GM23338 (cell line): ENCODE data around the gene UBXN7. TPM values are rescaled to one million over a fixed set of nuclear protein-coding genes. Genes with fewer than 3 reads are reported as not detected.
"Not testable (repeated sequence)": the region's sequence is repeated elsewhere in the genome, so short reads cannot be mapped to it uniquely, and the experiment has no call there.

Source experiments
- ATAC-seq: fragments of 200-7000 bp; cut with Tn5 transposase; 3 replicates; pipeline ENCODE4 v1.9.1; 2020
- DNase-seq: peaks from one replicate; pipeline ENCODE4 v3.0.0-alpha.2; 2015; ENCODE audit warnings: low spot score
- H2AFZ ChIP-seq: fragments of 200-600 bp; sonication (generic); 2 replicates; pipeline ENCODE4 v1.8.0; 2016; ENCODE audit warnings: antibody characterized with exemption, mild to moderate bottlenecking, moderate library complexity
- H3F3A ChIP-seq: fragments of 200-600 bp; sonication (generic); replicated peaks from 2 replicates; pipeline ENCODE4 v1.8.0; 2017; ENCODE audit warnings: antibody characterized with exemption, mixed run types, low read depth
- H3K27ac ChIP-seq: fragments of 200-600 bp; sonication (generic); 2 replicates; pipeline ENCODE4 v1.6.1; 2016; ENCODE audit warnings: low read depth
- H3K27me3 ChIP-seq: fragments of 200-600 bp; sonication (generic); 2 replicates; pipeline ENCODE4 v1.8.0; 2016; ENCODE audit warnings: mild to moderate bottlenecking, mixed run types, moderate library complexity; ENCODE audit not compliant: insufficient read depth
- H3K36me3 ChIP-seq: fragments of 200-600 bp; sonication (generic); 2 replicates; pipeline ENCODE4 v1.8.0; 2016; ENCODE audit warnings: mild to moderate bottlenecking; ENCODE audit not compliant: insufficient read depth
- H3K4me1 ChIP-seq: fragments of 200-600 bp; sonication (generic); 2 replicates; pipeline ENCODE4 v1.8.0; 2016; ENCODE audit warnings: mild to moderate bottlenecking, moderate library complexity; ENCODE audit not compliant: insufficient read depth
- H3K4me2 ChIP-seq: fragments of 200-600 bp; sonication (generic); 2 replicates; pipeline ENCODE4 v1.7.1; 2017; ENCODE audit warnings: mixed run types
- H3K4me3 ChIP-seq: fragments of 200-600 bp; sonication (generic); 2 replicates; pipeline ENCODE4 v1.6.1; 2016; ENCODE audit warnings: mixed run types
- H3K79me2 ChIP-seq: fragments of 200-600 bp; sonication (generic); replicated peaks from 2 replicates; pipeline ENCODE4 v1.8.0; 2017; ENCODE audit warnings: mild to moderate bottlenecking; ENCODE audit not compliant: insufficient read depth
- H3K9me2 ChIP-seq: fragments of 200-600 bp; sonication (generic); 2 replicates; pipeline ENCODE4 v1.8.0; 2017; ENCODE audit not compliant: insufficient read depth
- H4K20me1 ChIP-seq: fragments of 200-600 bp; sonication (generic); replicated peaks from 2 replicates; pipeline ENCODE4 v1.8.0; 2017; ENCODE audit warnings: mild to moderate bottlenecking; ENCODE audit not compliant: insufficient read depth
- H3K27ac Mint-ChIP-seq: 2 replicates; pipeline ENCODE4 v1.8.0; 2020; ENCODE audit warnings: inconsistent platforms, mild to moderate bottlenecking, moderate library complexity, mixed read lengths
- H3K27me3 Mint-ChIP-seq: 3 replicates; pipeline ENCODE4 v1.8.0; 2022; ENCODE audit warnings: low read depth, mild to moderate bottlenecking, moderate library complexity, mixed read lengths, inconsistent platforms; ENCODE audit not compliant: insufficient read depth, poor library complexity
- H3K36me3 Mint-ChIP-seq: 3 replicates; pipeline ENCODE4 v1.8.0; 2021; ENCODE audit warnings: low read depth, mild to moderate bottlenecking, inconsistent platforms, moderate library complexity, mixed read lengths
- H3K4me1 Mint-ChIP-seq: 3 replicates; pipeline ENCODE4 v1.8.0; 2020; ENCODE audit warnings: mild to moderate bottlenecking, inconsistent platforms, mixed read lengths
- H3K4me3 Mint-ChIP-seq: 3 replicates; pipeline ENCODE4 v1.8.0; 2021; ENCODE audit warnings: moderate library complexity, mild to moderate bottlenecking, inconsistent platforms, mixed read lengths
- H3K9me3 Mint-ChIP-seq: 3 replicates; pipeline ENCODE4 v1.8.0; 2020; ENCODE audit warnings: moderate library complexity, mild to moderate bottlenecking, inconsistent platforms, mixed read lengths
- CREB1 ChIP-seq: fragments of 250-450 bp; sonication (Bioruptor Pico); IDR thresholded peaks from 2 replicates; pipeline ENCODE4 v1.5.0; 2020; ENCODE audit warnings: low read depth, mild to moderate bottlenecking, moderate library complexity
- EZH2 ChIP-seq: fragments of 200-600 bp; sonication (generic); IDR thresholded peaks from one replicate; pipeline ENCODE4 v1.8.0; 2017; ENCODE audit warnings: antibody characterized with exemption, mild to moderate bottlenecking, low read depth; ENCODE audit not compliant: unreplicated experiment
- JUNB ChIP-seq: IDR thresholded peaks from one replicate; pipeline ENCODE4 v1.6.1; 2016; ENCODE audit warnings: antibody characterized with exemption; ENCODE audit not compliant: unreplicated experiment
- polyA plus RNA-seq: library from polyadenylated mRNA; unstranded; fragments of >200 nt; fragmentation: Nextera tagmentation; extraction: Ambion mirVana; gene quantifications from 2 replicates; pipeline ENCODE4 v1.2.1, GENCODE V29; 2016
- total RNA-seq: library from RNA; depleted of rRNA; stranded (reverse); fragments of >200 nt; shearing (Covaris generic); gene quantifications from 2 replicates; pipeline ENCODE4 v1.2.3, GENCODE V29; 2014
- TF ChIP-seq, protein P1 (sequence below): fragments of 250-450 bp; sonication (Bioruptor Pico); IDR thresholded peaks from 2 replicates; pipeline ENCODE4 v1.5.0; 2020; ENCODE audit warnings: mild to moderate bottlenecking, moderate library complexity
- TF ChIP-seq, protein P2 (sequence below): IDR thresholded peaks from one replicate; pipeline ENCODE4 v1.6.1; 2018; ENCODE audit warnings: antibody characterized with exemption; ENCODE audit not compliant: unreplicated experiment

Gene UBXN7
- total and polyA plus RNA-seq, 2 experiments from 2014 or later, result 37.9 to 46.2 TPM

DNA sequence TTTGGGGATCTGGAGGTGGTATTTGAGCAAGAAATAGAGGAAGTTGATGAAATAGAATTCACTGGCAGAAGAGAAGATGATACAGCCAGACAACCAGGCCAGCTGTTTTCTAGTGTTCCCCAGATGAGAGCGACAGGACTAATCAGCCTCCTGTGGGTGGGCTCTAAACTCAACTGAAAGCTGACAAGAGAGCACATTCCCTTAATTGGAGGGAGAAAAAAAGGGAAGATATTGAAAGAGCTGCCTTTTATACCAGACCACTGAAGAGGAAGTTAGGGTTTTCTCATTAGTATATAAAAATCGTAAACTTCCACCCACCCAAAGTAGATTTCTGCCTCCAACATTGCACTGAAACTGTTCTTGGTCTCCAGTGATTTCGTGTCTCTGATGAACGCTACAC, 87.6 kb downstream of the UBXN7 start (continued):
- TF ChIP-seq, protein P1, sequence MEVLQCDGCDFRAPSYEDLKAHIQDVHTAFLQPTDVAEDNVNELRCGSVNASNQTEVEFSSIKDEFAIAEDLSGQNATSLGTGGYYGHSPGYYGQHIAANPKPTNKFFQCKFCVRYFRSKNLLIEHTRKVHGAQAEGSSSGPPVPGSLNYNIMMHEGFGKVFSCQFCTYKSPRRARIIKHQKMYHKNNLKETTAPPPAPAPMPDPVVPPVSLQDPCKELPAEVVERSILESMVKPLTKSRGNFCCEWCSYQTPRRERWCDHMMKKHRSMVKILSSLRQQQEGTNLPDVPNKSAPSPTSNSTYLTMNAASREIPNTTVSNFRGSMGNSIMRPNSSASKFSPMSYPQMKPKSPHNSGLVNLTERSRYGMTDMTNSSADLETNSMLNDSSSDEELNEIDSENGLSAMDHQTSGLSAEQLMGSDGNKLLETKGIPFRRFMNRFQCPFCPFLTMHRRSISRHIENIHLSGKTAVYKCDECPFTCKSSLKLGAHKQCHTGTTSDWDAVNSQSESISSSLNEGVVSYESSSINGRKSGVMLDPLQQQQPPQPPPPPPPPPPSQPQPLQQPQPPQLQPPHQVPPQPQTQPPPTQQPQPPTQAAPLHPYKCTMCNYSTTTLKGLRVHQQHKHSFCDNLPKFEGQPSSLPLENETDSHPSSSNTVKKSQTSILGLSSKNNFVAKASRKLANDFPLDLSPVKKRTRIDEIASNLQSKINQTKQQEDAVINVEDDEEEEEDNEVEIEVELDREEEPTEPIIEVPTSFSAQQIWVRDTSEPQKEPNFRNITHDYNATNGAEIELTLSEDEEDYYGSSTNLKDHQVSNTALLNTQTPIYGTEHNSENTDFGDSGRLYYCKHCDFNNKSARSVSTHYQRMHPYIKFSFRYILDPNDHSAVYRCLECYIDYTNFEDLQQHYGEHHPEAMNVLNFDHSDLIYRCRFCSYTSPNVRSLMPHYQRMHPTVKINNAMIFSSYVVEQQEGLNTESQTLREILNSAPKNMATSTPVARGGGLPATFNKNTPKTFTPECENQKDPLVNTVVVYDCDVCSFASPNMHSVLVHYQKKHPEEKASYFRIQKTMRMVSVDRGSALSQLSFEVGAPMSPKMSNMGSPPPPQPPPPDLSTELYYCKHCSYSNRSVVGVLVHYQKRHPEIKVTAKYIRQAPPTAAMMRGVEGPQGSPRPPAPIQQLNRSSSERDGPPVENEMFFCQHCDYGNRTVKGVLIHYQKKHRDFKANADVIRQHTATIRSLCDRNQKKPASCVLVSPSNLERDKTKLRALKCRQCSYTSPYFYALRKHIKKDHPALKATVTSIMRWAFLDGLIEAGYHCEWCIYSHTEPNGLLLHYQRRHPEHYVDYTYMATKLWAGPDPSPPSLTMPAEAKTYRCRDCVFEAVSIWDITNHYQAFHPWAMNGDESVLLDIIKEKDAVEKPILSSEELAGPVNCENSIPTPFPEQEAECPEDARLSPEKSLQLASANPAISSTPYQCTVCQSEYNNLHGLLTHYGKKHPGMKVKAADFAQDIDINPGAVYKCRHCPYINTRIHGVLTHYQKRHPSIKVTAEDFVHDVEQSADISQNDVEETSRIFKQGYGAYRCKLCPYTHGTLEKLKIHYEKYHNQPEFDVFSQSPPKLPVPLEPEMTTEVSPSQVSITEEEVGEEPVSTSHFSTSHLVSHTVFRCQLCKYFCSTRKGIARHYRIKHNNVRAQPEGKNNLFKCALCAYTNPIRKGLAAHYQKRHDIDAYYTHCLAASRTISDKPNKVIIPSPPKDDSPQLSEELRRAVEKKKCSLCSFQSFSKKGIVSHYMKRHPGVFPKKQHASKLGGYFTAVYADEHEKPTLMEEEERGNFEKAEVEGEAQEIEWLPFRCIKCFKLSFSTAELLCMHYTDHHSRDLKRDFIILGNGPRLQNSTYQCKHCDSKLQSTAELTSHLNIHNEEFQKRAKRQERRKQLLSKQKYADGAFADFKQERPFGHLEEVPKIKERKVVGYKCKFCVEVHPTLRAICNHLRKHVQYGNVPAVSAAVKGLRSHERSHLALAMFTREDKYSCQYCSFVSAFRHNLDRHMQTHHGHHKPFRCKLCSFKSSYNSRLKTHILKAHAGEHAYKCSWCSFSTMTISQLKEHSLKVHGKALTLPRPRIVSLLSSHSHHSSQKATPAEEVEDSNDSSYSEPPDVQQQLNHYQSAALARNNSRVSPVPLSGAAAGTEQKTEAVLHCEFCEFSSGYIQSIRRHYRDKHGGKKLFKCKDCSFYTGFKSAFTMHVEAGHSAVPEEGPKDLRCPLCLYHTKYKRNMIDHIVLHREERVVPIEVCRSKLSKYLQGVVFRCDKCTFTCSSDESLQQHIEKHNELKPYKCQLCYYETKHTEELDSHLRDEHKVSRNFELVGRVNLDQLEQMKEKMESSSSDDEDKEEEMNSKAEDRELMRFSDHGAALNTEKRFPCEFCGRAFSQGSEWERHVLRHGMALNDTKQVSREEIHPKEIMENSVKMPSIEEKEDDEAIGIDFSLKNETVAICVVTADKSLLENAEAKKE (CRISPR knock-in tag), result no peak
- no peak for TF ChIP-seq JUNB
- TF ChIP-seq, protein P2, sequence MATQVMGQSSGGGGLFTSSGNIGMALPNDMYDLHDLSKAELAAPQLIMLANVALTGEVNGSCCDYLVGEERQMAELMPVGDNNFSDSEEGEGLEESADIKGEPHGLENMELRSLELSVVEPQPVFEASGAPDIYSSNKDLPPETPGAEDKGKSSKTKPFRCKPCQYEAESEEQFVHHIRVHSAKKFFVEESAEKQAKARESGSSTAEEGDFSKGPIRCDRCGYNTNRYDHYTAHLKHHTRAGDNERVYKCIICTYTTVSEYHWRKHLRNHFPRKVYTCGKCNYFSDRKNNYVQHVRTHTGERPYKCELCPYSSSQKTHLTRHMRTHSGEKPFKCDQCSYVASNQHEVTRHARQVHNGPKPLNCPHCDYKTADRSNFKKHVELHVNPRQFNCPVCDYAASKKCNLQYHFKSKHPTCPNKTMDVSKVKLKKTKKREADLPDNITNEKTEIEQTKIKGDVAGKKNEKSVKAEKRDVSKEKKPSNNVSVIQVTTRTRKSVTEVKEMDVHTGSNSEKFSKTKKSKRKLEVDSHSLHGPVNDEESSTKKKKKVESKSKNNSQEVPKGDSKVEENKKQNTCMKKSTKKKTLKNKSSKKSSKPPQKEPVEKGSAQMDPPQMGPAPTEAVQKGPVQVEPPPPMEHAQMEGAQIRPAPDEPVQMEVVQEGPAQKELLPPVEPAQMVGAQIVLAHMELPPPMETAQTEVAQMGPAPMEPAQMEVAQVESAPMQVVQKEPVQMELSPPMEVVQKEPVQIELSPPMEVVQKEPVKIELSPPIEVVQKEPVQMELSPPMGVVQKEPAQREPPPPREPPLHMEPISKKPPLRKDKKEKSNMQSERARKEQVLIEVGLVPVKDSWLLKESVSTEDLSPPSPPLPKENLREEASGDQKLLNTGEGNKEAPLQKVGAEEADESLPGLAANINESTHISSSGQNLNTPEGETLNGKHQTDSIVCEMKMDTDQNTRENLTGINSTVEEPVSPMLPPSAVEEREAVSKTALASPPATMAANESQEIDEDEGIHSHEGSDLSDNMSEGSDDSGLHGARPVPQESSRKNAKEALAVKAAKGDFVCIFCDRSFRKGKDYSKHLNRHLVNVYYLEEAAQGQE, result no peak
- TF ChIP-seq CREB1 (CRISPR knock-in tag), result no peak
- no peak for TF ChIP-seq EZH2

DNA sequence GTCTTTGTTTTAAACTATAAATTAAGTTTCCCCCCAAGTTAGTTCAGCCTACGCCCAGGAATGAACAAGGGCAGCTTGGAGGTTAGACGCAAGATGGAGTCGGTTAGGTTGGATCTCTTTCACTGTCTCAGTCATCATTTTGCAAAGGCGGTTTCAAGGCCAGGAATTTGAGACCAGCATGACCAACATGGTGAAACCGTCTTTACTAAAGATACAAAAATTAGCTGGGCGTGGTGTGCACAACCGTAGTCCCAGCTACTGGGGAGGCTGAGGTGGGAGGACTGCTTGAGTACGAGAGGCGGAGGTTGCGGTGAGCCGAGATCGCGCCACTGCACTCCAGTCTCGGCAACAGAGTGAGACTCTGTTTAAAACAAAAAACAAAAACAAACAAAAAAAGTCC, 88.3 kb downstream of the UBXN7 start:
- not testable (repeated sequence) for H3K4me3 Mint-ChIP-seq, H3K4me2 ChIP-seq, H3K4me1 Mint-ChIP-seq, H3K4me3 ChIP-seq, H3K9me3 Mint-ChIP-seq, H3K27ac Mint-ChIP-seq, H3K79me2 ChIP-seq, H4K20me1 ChIP-seq, H3K9me2 ChIP-seq, H2AFZ ChIP-seq, ATAC-seq, H3K27me3 ChIP-seq, DNase-seq, H3F3A ChIP-seq, H3K27ac ChIP-seq, H3K36me3 ChIP-seq, H3K4me1 ChIP-seq
- Mint-ChIP-seq H3K36me3 (peaks cover 17% of the 10 kb centered on the region), H3K27me3 (peaks cover 13% of the 10 kb centered on the region)
